HL-60 (cell line): ENCODE measurements around the gene MAMSTR.

Experiments used
- DNase-seq, 2 experiments: peaks; one replicate each; pipeline ENCODE4 v3.0.0-alpha.2; 2010 to 2020; ENCODE audit warnings: low read depth in 1 of 2, low spot score in 1 of 2
- H3K27ac ChIP-seq: fragments of 250-450 bp; sonication (Bioruptor Pico); replicated peaks from 2 replicates; pipeline ENCODE4 v1.5.1; 2020; ENCODE audit warnings: mild to moderate bottlenecking, moderate library complexity
- H3K27me3 ChIP-seq: fragments of 250-450 bp; sonication (Bioruptor Pico); 2 replicates; pipeline ENCODE4 v1.5.1; 2021; ENCODE audit warnings: mild to moderate bottlenecking, moderate library complexity; ENCODE audit not compliant: insufficient read depth, poor library complexity, severe bottlenecking
- H3K4me3 ChIP-seq: replicated peaks from 2 replicates; pipeline ENCODE4 v1.5.1; 2011; ENCODE audit warnings: mild to moderate bottlenecking, control low read depth, low read length; ENCODE audit not compliant: insufficient read depth
- CTCF ChIP-seq: IDR thresholded peaks from one replicate; pipeline ENCODE4 v1.5.1; 2011; ENCODE audit warnings: low read length, control low read depth, inconsistent platforms; ENCODE audit not compliant: insufficient read depth
- GABPA ChIP-seq: IDR thresholded peaks from 2 replicates; pipeline ENCODE4 v1.6.1; 2012; ENCODE audit warnings: low read depth
- POLR2AphosphoS5 ChIP-seq: IDR thresholded peaks from 2 replicates; pipeline ENCODE4 v1.6.1; 2012; ENCODE audit warnings: low read depth
- REST ChIP-seq: IDR thresholded peaks from 2 replicates; pipeline ENCODE4 v1.6.1; 2012; ENCODE audit warnings: low read depth; ENCODE audit not compliant: insufficient replicate concordance
- SPI1 ChIP-seq: IDR thresholded peaks from 2 replicates; pipeline ENCODE4 v1.6.1; 2012; ENCODE audit warnings: low read depth, mild to moderate bottlenecking, borderline replicate concordance

The MAMSTR gene

GRCh38 chr19:48665786-48666185, 53.7 kb downstream of the MAMSTR start:
- no peak for DNase-seq
- no peak overlapping the region for H3K4me3 ChIP-seq
- no peaks in the 10 kb centered on the region for H3K27me3 ChIP-seq
- no peak overlapping the region for H3K27ac ChIP-seq
- no peak for TF ChIP-seq CTCF
- TF ChIP-seq SPI1 = no peak
- TF ChIP-seq GABPA = no peak
- no peak for TF ChIP-seq REST
- TF ChIP-seq POLR2AphosphoS5 = no peak

GRCh38 chr19:48664476-48664875, 55.0 kb downstream of the MAMSTR start:
- no peak overlapping the region for H3K4me3 ChIP-seq
- no peaks in the 10 kb centered on the region for H3K27me3 ChIP-seq
- no peak for DNase-seq
- TF ChIP-seq POLR2AphosphoS5 = no peak
- TF ChIP-seq GABPA = no peak
- no peak for TF ChIP-seq CTCF
- TF ChIP-seq SPI1 = no peak
- H3K27ac ChIP-seq = no peak overlapping the region

GRCh38 chr19:48663667-48664066, 55.9 kb downstream of the MAMSTR start:
- Histone ChIP-seq H3K27me3 (no peaks in the 10 kb centered on the region), H3K27ac (no peak overlapping the region), H3K4me3 (no peak overlapping the region)
- no peak for DNase-seq
- TF ChIP-seq POLR2AphosphoS5 = no peak
- TF ChIP-seq GABPA = no peak
- no peak for TF ChIP-seq REST
- TF ChIP-seq CTCF = no peak
- TF ChIP-seq SPI1 = no peak
